ENCODE measurements around the gene CAMK2D. TPM values are rescaled to one million over a fixed set of nuclear protein-coding genes. Genes with fewer than 3 reads are reported as not detected.

Gene CAMK2D
- total RNA-seq, 1 experiment from 2014 or later: 32.1 TPM

DNA sequence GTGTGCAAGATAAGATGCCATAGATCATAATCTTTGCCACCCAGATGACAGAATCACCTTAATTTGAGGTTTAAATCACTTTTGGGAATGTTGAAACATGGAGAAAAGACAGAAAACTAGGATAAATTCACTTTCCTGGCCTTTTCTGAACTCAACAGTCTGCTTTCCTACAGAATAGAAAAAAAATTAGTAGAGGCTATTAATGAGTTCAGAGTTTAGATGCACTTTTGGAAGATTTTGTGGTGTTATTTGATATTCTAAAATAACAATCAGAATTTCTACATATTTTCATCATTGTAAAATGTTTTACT, 195.9 kb downstream of the CAMK2D start:
- POLR2A ChIA-PET: interaction anchor here (0.6 to 1.1 kb wide), 2 partner anchors 18 to 33 kb away, joined by 3 read pairs; no protein-coding TSS in a partner anchor
- intact Hi-C loops (cut with micrococcal nuclease): no loop called here
- Mint-ChIP-seq H3K9me3 (ENCODE audit: unreplicated experiment) (no peaks in the 10 kb centered on the region), H3K36me3 (ENCODE audit: insufficient read depth, unreplicated experiment) (no peaks in the 10 kb centered on the region), H3K27ac (ENCODE audit: low read depth, unreplicated experiment) (no peak overlapping the region), H3K27me3 (ENCODE audit: insufficient read depth, unreplicated experiment) (no peaks in the 10 kb centered on the region), H3K4me3 (ENCODE audit: unreplicated experiment) (no peak overlapping the region), H3K4me1 (ENCODE audit: insufficient read depth, unreplicated experiment) (peaks cover 4% of the 10 kb centered on the region)
- CTCF ChIA-PET: interaction anchor here (1.0 kb wide), 1 partner anchor 23 kb away, joined by 5 read pairs; no protein-coding TSS in a partner anchor
- TF ChIP-seq, protein P1, sequence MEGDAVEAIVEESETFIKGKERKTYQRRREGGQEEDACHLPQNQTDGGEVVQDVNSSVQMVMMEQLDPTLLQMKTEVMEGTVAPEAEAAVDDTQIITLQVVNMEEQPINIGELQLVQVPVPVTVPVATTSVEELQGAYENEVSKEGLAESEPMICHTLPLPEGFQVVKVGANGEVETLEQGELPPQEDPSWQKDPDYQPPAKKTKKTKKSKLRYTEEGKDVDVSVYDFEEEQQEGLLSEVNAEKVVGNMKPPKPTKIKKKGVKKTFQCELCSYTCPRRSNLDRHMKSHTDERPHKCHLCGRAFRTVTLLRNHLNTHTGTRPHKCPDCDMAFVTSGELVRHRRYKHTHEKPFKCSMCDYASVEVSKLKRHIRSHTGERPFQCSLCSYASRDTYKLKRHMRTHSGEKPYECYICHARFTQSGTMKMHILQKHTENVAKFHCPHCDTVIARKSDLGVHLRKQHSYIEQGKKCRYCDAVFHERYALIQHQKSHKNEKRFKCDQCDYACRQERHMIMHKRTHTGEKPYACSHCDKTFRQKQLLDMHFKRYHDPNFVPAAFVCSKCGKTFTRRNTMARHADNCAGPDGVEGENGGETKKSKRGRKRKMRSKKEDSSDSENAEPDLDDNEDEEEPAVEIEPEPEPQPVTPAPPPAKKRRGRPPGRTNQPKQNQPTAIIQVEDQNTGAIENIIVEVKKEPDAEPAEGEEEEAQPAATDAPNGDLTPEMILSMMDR (IDR thresholded peaks at IDR 0.05; ENCODE audit: unreplicated experiment): no peak
- DNase-seq (ENCODE audit: unreplicated experiment): no peak
- BruUV-seq (replicated peaks): no TSS peak

DNA sequence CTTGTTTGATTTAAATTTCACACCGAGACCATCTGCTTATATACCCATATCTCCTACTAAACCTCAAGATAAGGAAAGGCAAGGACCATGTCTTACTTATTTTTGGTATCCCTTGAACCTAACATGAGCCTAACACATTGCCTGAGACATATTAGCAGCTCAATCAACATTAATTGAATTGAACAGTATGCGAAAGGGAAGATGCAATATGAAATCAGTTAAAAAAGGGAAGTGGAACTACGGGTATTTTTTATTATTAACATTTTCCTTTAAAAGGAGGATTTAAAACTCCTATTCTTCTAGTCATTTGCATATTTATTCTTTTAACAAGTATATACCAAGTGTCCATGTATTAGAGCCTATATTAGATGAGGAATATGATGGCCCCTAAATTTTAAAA, 197.0 kb downstream of the CAMK2D start:
- no peak overlapping the region for H3K27ac Mint-ChIP-seq (ENCODE audit: low read depth, unreplicated experiment)
- CTCF ChIA-PET: interaction anchor here (0.5 to 1.4 kb wide), 4 partner anchors 13 to 170 kb away, joined by 3 to 6 read pairs (median 4); no protein-coding TSS in a partner anchor
- DNase-seq (ENCODE audit: unreplicated experiment): no peak
- no TSS peak for BruUV-seq (replicated peaks)
- H3K36me3 Mint-ChIP-seq (ENCODE audit: insufficient read depth, unreplicated experiment): no peaks in the 10 kb centered on the region
- TF ChIP-seq, protein P1 (IDR thresholded peaks at IDR 0.05; ENCODE audit: unreplicated experiment): no peak
- intact Hi-C loops (cut with micrococcal nuclease): no loop called here
- H3K4me3 Mint-ChIP-seq (ENCODE audit: unreplicated experiment): no peak overlapping the region
- H3K27me3 Mint-ChIP-seq (ENCODE audit: insufficient read depth, unreplicated experiment): no peaks in the 10 kb centered on the region
- POLR2A ChIA-PET: interaction anchor here (0.9 kb wide), 1 partner anchor 46 kb away, joined by 3 read pairs; no protein-coding TSS in a partner anchor
- H3K4me1 Mint-ChIP-seq (ENCODE audit: insufficient read depth, unreplicated experiment): peaks cover 6% of the 10 kb centered on the region
- H3K9me3 Mint-ChIP-seq (ENCODE audit: unreplicated experiment): no peaks in the 10 kb centered on the region

DNA sequence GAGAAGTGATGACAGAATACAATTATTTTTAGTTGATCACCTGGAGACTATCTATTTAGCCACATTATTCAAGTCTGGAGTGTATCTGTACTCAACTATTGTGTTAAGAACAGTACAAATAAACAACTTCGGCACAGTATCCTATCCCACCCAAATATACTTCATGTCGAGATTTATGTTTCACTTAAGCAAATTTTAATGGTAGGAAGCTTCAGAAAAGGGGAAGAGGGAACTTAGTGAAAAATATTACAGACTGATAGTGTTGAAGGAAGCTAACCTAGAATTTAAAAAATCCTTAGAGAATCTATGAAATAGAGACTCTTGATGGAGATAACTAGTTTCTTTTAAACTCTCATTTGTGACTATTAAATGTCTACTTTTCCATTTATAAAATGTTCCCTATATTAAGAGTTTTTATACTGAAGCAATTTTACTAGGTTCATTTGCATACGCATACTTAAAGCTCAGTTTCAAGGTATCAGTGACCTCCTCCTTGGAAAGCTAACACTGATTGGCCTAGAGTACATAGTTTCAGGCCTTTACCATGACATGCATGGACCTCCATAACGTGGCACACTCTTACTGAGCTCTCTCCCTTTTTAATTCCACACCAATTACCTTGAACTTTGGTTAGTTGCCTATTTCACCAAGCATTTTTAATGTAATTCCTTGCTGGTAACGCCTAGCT, 197.7 kb downstream of the CAMK2D start:
- Mint-ChIP-seq H3K27me3 (ENCODE audit: insufficient read depth, unreplicated experiment) (no peaks in the 10 kb centered on the region), H3K9me3 (ENCODE audit: unreplicated experiment) (no peaks in the 10 kb centered on the region), H3K4me1 (ENCODE audit: insufficient read depth, unreplicated experiment) (peaks cover 6% of the 10 kb centered on the region), H3K36me3 (ENCODE audit: insufficient read depth, unreplicated experiment) (peaks cover 2% of the 10 kb centered on the region), H3K27ac (ENCODE audit: low read depth, unreplicated experiment) (no peak overlapping the region), H3K4me3 (ENCODE audit: unreplicated experiment) (no peak overlapping the region)
- BruUV-seq (replicated peaks): no TSS peak
- ChIA-PET CTCF (interaction anchor here (0.6 to 1.4 kb wide), 5 partner anchors 12 to 508 kb away, joined by 3 to 6 read pairs (median 3); no protein-coding TSS in a partner anchor), POLR2A (interaction anchor here (0.9 kb wide), 1 partner anchor 45 kb away, joined by 3 read pairs; no protein-coding TSS in a partner anchor)
- TF ChIP-seq, protein P1 (IDR thresholded peaks at IDR 0.05; ENCODE audit: unreplicated experiment): no peak
- intact Hi-C loops (cut with micrococcal nuclease): no loop called here
- no peak for DNase-seq (ENCODE audit: unreplicated experiment)

DNA sequence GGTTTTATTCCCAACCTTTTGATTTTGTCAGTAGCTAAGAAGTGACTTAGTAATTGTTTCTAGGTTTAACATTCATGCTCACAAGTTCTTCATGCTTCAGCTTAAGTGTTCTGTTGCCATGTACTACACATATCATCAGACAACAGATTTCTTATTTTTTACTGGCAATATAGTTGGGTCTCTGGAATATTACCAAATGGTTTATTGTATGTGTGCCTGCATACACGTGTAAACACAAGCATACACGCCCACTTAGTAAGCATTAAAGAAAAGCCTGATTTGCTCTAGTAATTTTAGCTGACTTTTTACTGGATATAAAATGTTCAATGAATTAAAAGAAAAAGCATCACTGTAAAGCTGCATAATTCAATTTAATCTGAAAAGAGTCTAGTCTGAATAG, 199.8 kb downstream of the CAMK2D start:
- peaks cover 6% of the 10 kb centered on the region for H3K36me3 Mint-ChIP-seq (ENCODE audit: insufficient read depth, unreplicated experiment)
- no peak for DNase-seq (ENCODE audit: unreplicated experiment)
- ChIA-PET POLR2A (interaction anchor here (0.6 to 1.4 kb wide), 5 partner anchors 14 to 199 kb away, joined by 3 to 5 read pairs (median 3); no protein-coding TSS in a partner anchor), CTCF (interaction anchor here (0.6 to 2.3 kb wide), 4 partner anchors 13 to 1631 kb away, joined by 3 to 15 read pairs (median 3); no protein-coding TSS in a partner anchor)
- BruUV-seq (replicated peaks): no TSS peak
- no peaks in the 10 kb centered on the region for H3K9me3 Mint-ChIP-seq (ENCODE audit: unreplicated experiment)
- H3K4me3 Mint-ChIP-seq (ENCODE audit: unreplicated experiment): no peak overlapping the region
- H3K4me1 Mint-ChIP-seq (ENCODE audit: insufficient read depth, unreplicated experiment): peaks cover 13% of the 10 kb centered on the region
- TF ChIP-seq, protein P1 (IDR thresholded peaks at IDR 0.05; ENCODE audit: unreplicated experiment): no peak
- H3K27ac Mint-ChIP-seq (ENCODE audit: low read depth, unreplicated experiment): peak overlapping the region; percentile 75
- intact Hi-C loops (cut with micrococcal nuclease): no loop called here
- H3K27me3 Mint-ChIP-seq (ENCODE audit: insufficient read depth, unreplicated experiment): no peaks in the 10 kb centered on the region

Measured in MCF 10A (cell line).